SK-N-SH (cell line): ENCODE measurements around the gene CUX1. TPM values are rescaled to one million over a fixed set of nuclear protein-coding genes. Genes with fewer than 3 reads are reported as not detected.

Experiments used
- CTCF ChIA-PET: fragments of 300-600, 350-600 bp; formaldehyde crosslinking; extraction: SDS; loops from one replicate; lab custom pipeline; 2021; lab: Yijun Ruan, JAX
- POLR2A ChIA-PET: fragments of 350-600 bp; sonication (Branson Sonifier 250); formaldehyde crosslinking; extraction: SDS; loops from one replicate; lab custom pipeline; 2020; ENCODE audit warnings: antibody characterized with exemption, inconsistent platforms; lab: Yijun Ruan, JAX
- DNase-seq: peaks from one replicate; pipeline ENCODE4 v3.0.0; 2012
- H2AFZ ChIP-seq: fragments of 200-600 bp; sonication (generic); 2 replicates; pipeline ENCODE4 v1.8.1; 2016; ENCODE audit warnings: antibody characterized with exemption, mild to moderate bottlenecking, low read depth
- H3F3A ChIP-seq: fragments of 200-600 bp; sonication (generic); replicated peaks from 2 replicates; pipeline ENCODE3; 2016; ENCODE audit warnings: antibody characterized with exemption, mild to moderate bottlenecking; ENCODE audit not compliant: insufficient read depth
- H3K27ac ChIP-seq, 2 experiments: fragments of 200-500 bp in 1 of 2; fragments of 200-600 bp in 1 of 2; sonication (Bioruptor generic) in 1 of 2; sonication (generic), shearing (Covaris generic) in 1 of 2; 2 replicates each; pipeline versions ENCODE4 v1.5.1 to v1.6.1; 2014 to 2016; ENCODE audit warnings: low read depth in 2 of 2, inconsistent platforms in 1 of 2, low read length in 1 of 2, mild to moderate bottlenecking in 1 of 2, mixed read lengths in 1 of 2
- H3K27me3 ChIP-seq: fragments of 200-600 bp; sonication (generic), shearing (Covaris generic); 2 replicates; pipeline ENCODE4 v1.6.1; 2016; ENCODE audit warnings: mixed run types; ENCODE audit not compliant: insufficient read depth
- H3K36me3 ChIP-seq, 2 experiments: fragments of 200-500 bp in 1 of 2; fragments of 200-600 bp in 1 of 2; sonication (Bioruptor generic) in 1 of 2; sonication (generic) in 1 of 2; replicated peaks in 1 of 2; 2 replicates each; pipeline versions ENCODE3 to v1.5.1; 2014 to 2016; ENCODE audit warnings: low read length in 1 of 2, mild to moderate bottlenecking in 1 of 2; ENCODE audit not compliant: insufficient read depth in 2 of 2, control insufficient read depth in 1 of 2
- H3K4me1 ChIP-seq, 2 experiments: fragments of 200-500 bp in 1 of 2; fragments of 200-600 bp in 1 of 2; sonication (Bioruptor generic) in 1 of 2; sonication (generic), shearing (Covaris generic) in 1 of 2; 2 replicates each; pipeline versions ENCODE4 v1.5.1 to v1.6.1; 2014 to 2016; ENCODE audit warnings: low read depth in 1 of 2, low read length in 1 of 2, mixed run types in 1 of 2; ENCODE audit not compliant: insufficient read depth in 2 of 2, control insufficient read depth in 1 of 2
- H3K4me2 ChIP-seq: fragments of 200-600 bp; sonication (generic), shearing (Covaris generic); 2 replicates; pipeline ENCODE4 v1.6.1; 2017; ENCODE audit warnings: mixed run types
- H3K4me3 ChIP-seq, 2 experiments: fragments of 200-500 bp in 1 of 2; fragments of 200-600 bp in 1 of 2; sonication (Bioruptor generic) in 1 of 2; sonication (generic), shearing (Covaris generic) in 1 of 2; 2 replicates each; pipeline versions ENCODE4 v1.5.1 to v1.8.1; 2014 to 2016; ENCODE audit warnings: low read depth in 2 of 2, inconsistent platforms in 1 of 2, low read length in 1 of 2, mild to moderate bottlenecking in 1 of 2, mixed read lengths in 1 of 2, moderate library complexity in 1 of 2
- H3K79me2 ChIP-seq: fragments of 200-600 bp; sonication (generic); 2 replicates; pipeline ENCODE4 v1.8.1; 2017; ENCODE audit warnings: mild to moderate bottlenecking; ENCODE audit not compliant: insufficient read depth
- H3K9ac ChIP-seq: fragments of 200-600 bp; sonication (generic); 2 replicates; pipeline ENCODE4 v1.6.1; 2017; ENCODE audit warnings: mixed run types
- H3K9me2 ChIP-seq: fragments of 200-600 bp; sonication (generic); 2 replicates; pipeline ENCODE4 v1.6.1; 2017; ENCODE audit warnings: mixed run types
- H3K9me3 ChIP-seq: fragments of 200-600 bp; sonication (generic); 2 replicates; pipeline ENCODE4 v1.6.1; 2017; ENCODE audit warnings: mixed run types, mild to moderate bottlenecking, moderate library complexity
- H4K20me1 ChIP-seq: fragments of 200-600 bp; sonication (generic); 2 replicates; pipeline ENCODE4 v1.6.1; 2017; ENCODE audit warnings: mild to moderate bottlenecking, mixed run types; ENCODE audit not compliant: insufficient read depth
- CTCF ChIP-seq: fragments of 200-600 bp; sonication (generic); IDR thresholded peaks from 2 replicates; pipeline ENCODE4 v1.6.1; 2017; ENCODE audit warnings: antibody characterized with exemption, mild to moderate bottlenecking, moderate library complexity
- ELF1 ChIP-seq: IDR thresholded peaks from 2 replicates; pipeline ENCODE4 v1.4.0; 2012
- EZH2phosphoT487 ChIP-seq: fragments of 200-600 bp; sonication (generic); IDR thresholded peaks from 2 replicates; pipeline ENCODE4 v1.6.1; 2017; ENCODE audit warnings: low read depth, mixed run types, mild to moderate bottlenecking, antibody characterized with exemption, moderate library complexity, borderline replicate concordance
- FOXJ3 ChIP-seq: sonication (generic); formaldehyde crosslinking; IDR thresholded peaks from 2 replicates; pipeline ENCODE4 v1.5.1; 2020; ENCODE audit warnings: mild to moderate bottlenecking, missing genetic modification reagents
- GABPA ChIP-seq: IDR thresholded peaks from 2 replicates; pipeline ENCODE4 v1.4.0; 2012; ENCODE audit warnings: low read depth, mild to moderate bottlenecking
- GATA2 ChIP-seq: sonication (generic); formaldehyde crosslinking; IDR thresholded peaks from 2 replicates; pipeline ENCODE4 v1.5.0; 2020; ENCODE audit warnings: mild to moderate bottlenecking, missing genetic modification reagents
- MEF2A ChIP-seq: IDR thresholded peaks from 2 replicates; pipeline ENCODE4 v1.4.0; 2012; ENCODE audit warnings: low read depth, borderline replicate concordance
- MXI1 ChIP-seq: IDR thresholded peaks from 2 replicates; pipeline ENCODE4 v1.6.1; 2012; ENCODE audit warnings: mild to moderate bottlenecking, low read depth, low read length, improper control_type of control experiment
- NRF1 ChIP-seq: IDR thresholded peaks from 2 replicates; pipeline ENCODE4 v1.6.1; 2012; ENCODE audit warnings: low read depth, mild to moderate bottlenecking, low read length
- POLR2AphosphoS5 ChIP-seq: IDR thresholded peaks from 2 replicates; pipeline ENCODE4 v1.6.1; 2012; ENCODE audit warnings: low read depth, low read length
- TAF1 ChIP-seq: IDR thresholded peaks from 2 replicates; pipeline ENCODE4 v1.6.1; 2012; ENCODE audit warnings: low read depth, mild to moderate bottlenecking, low read length, moderate library complexity, borderline replicate concordance
- YY1 ChIP-seq: IDR thresholded peaks from 2 replicates; pipeline ENCODE4 v1.4.0; 2012; ENCODE audit warnings: low read depth, mild to moderate bottlenecking
- WGBS: methylation state at CpG from one replicate; pipeline ENCODE4 v1.1.6; 2017; ENCODE audit warnings: low lambda C conversion rate; 5-methylcytosine and 5-hydroxymethylcytosine counted together
- polyA plus RNA-seq, 3 experiments: library from polyadenylated mRNA; depleted of rRNA; stranded (reverse); fragments of >200 nt; gene quantifications; 2 replicates each; pipeline ENCODE4 v1.2.3, GENCODE V29; 2012
- TF ChIP-seq, protein P1 (sequence below): fragments of 150-350 bp; IDR thresholded peaks from 2 replicates; pipeline ENCODE4 v1.6.1; 2017; ENCODE audit warnings: antibody characterized with exemption, low read length, low read depth, borderline replicate concordance

The CUX1 gene
- polyA plus RNA-seq, 1 of the 3 experiments (the other 2 are of a cell fraction): 68.6 TPM

GRCh38 chr7:102304668-102305067, 487.2 kb downstream of the CUX1 start:
- Histone ChIP-seq H3K9me2 (no peaks in the 10 kb centered on the region), H3K4me3 (no peak overlapping the region), H3K4me2 (no peak overlapping the region), H4K20me1 (no peaks in the 10 kb centered on the region), H3K9ac (no peak overlapping the region), H3K36me3 (no peaks in the 10 kb centered on the region), H3K4me1 (peaks cover 0 to 5% of the 10 kb centered on the region in 2 experiments; a peak in 1 of 4 replicates), H3K27ac (no peak overlapping the region; a peak in 1 of 4 replicates), H3K27me3 (no peaks in the 10 kb centered on the region), H2AFZ (no peak overlapping the region), H3K9me3 (no peaks in the 10 kb centered on the region), H3K79me2 (no peaks in the 10 kb centered on the region), H3F3A (no peaks in the 10 kb centered on the region)
- DNase-seq: no peak
- ChIA-PET POLR2A (no interaction called here), CTCF (interaction anchor here (0.9 kb wide), 1 partner anchor 11 kb away, joined by 3 read pairs; no protein-coding TSS in a partner anchor)
- WGBS: 96% methylated on average over 9 of the region's 11 CpGs
- no peak for TF ChIP-seq EZH2phosphoT487
- TF ChIP-seq ELF1: no peak
- no peak for TF ChIP-seq TAF1
- TF ChIP-seq FOXJ3 (CRISPR knock-in tag): no peak
- TF ChIP-seq YY1: no peak
- TF ChIP-seq POLR2AphosphoS5: no peak
- no peak for TF ChIP-seq GATA2 (CRISPR knock-in tag)
- TF ChIP-seq NRF1: no peak
- TF ChIP-seq GABPA: no peak
- no peak for TF ChIP-seq MXI1
- TF ChIP-seq MEF2A: no peak

GRCh38 chr7:102305414-102306268, 488.2 kb downstream of the CUX1 start:
- ChIA-PET CTCF (interaction anchor here (0.7 to 2.3 kb wide), 4 partner anchors 10 to 145 kb away, joined by 3 to 7 read pairs (median 3); no protein-coding TSS in a partner anchor), POLR2A (no interaction called here)
- no peak overlapping the region for H3K4me2 ChIP-seq
- no peak overlapping the region for H3K9ac ChIP-seq
- no peaks in the 10 kb centered on the region for H3K9me2 ChIP-seq
- WGBS: 90% methylated on average over 17 of the region's 17 CpGs
- TF ChIP-seq, protein P1, sequence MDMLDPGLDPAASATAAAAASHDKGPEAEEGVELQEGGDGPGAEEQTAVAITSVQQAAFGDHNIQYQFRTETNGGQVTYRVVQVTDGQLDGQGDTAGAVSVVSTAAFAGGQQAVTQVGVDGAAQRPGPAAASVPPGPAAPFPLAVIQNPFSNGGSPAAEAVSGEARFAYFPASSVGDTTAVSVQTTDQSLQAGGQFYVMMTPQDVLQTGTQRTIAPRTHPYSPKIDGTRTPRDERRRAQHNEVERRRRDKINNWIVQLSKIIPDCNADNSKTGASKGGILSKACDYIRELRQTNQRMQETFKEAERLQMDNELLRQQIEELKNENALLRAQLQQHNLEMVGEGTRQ: no peak
- TF ChIP-seq CTCF (no peak), YY1 (no peak)
- no peak overlapping the region for H3K27ac ChIP-seq
- no peaks in the 10 kb centered on the region for H4K20me1 ChIP-seq
- H3K36me3 ChIP-seq: no peaks in the 10 kb centered on the region
- no peak overlapping the region for H3K4me3 ChIP-seq
- H3K4me1 ChIP-seq: peaks cover 0 to 5% of the 10 kb centered on the region in 2 experiments; a peak in 1 of 4 replicates
- H3F3A ChIP-seq: no peaks in the 10 kb centered on the region
- H3K9me3 ChIP-seq: no peaks in the 10 kb centered on the region
- no peak for DNase-seq
- no peaks in the 10 kb centered on the region for H3K79me2 ChIP-seq
- no peak overlapping the region for H2AFZ ChIP-seq
- H3K27me3 ChIP-seq: no peaks in the 10 kb centered on the region
